GM19238 (cell line): ENCODE results near the gene CAV3.

Source experiments
- DNase-seq: peaks from one replicate; pipeline ENCODE4 v3.0.0; 2011; ENCODE audit warnings: low spot score; ENCODE audit not compliant: insufficient read length

The CAV3 gene

GRCh38 chr3:8734908-8735307 is 1.3 kb downstream of the CAV3 start:
- no peak for DNase-seq

GRCh38 chr3:8736436-8736835 is 2.8 kb downstream of the CAV3 start:
- no peak for DNase-seq

GRCh38 chr3:8737301-8737700 is 3.7 kb downstream of the CAV3 start:
- DNase-seq = no peak

GRCh38 chr3:8737823-8738222 is 4.2 kb downstream of the CAV3 start:
- no peak for DNase-seq

GRCh38 chr3:8738639-8739038 is 5.0 kb downstream of the CAV3 start:
- no peak for DNase-seq

GRCh38 chr3:8739757-8740504 is 6.3 kb downstream of the CAV3 start:
- DNase-seq = no peak

- no peak for DNase-seq
Observed at GRCh38 chr3:8741581-8742261, 8.1 kb downstream of the CAV3 start.

GRCh38 chr3:8743021-8743601 is 9.5 kb downstream of the CAV3 start:
- no peak for DNase-seq

- DNase-seq = no peak
Observed at GRCh38 chr3:8743911-8744310, 10.3 kb downstream of the CAV3 start.

GRCh38 chr3:8745619-8746370 is 12.2 kb downstream of the CAV3 start:
- no peak for DNase-seq

- DNase-seq = no peak
Observed at GRCh38 chr3:8746780-8747345, 13.3 kb downstream of the CAV3 start.

- DNase-seq = no peak
Observed at GRCh38 chr3:8749316-8749715, 15.7 kb downstream of the CAV3 start.

GRCh38 chr3:8752832-8753231 is 19.2 kb downstream of the CAV3 start:
- DNase-seq = no peak

- no peak for DNase-seq
Observed at GRCh38 chr3:8755097-8755496, 21.5 kb downstream of the CAV3 start.

- no peak for DNase-seq
Observed at GRCh38 chr3:8755564-8756237, 22.1 kb downstream of the CAV3 start.

- no peak for DNase-seq
Observed at GRCh38 chr3:8756671-8757070, 23.1 kb downstream of the CAV3 start.

GRCh38 chr3:8757551-8758518 is 24.2 kb downstream of the CAV3 start:
- DNase-seq = no peak

GRCh38 chr3:8759038-8759707 is 25.6 kb downstream of the CAV3 start:
- DNase-seq = no peak

- DNase-seq = no peak
Observed at GRCh38 chr3:8760091-8760490, 26.5 kb downstream of the CAV3 start.
